ENCODE data around the gene SH3RF1.

Gene SH3RF1

GRCh38 chr4:169245061-169245460 is 25.7 kb downstream of the SH3RF1 start:
- H3K9me3 ChIP-seq (ENCODE audit: control insufficient read depth, low read length): no peaks in the 10 kb centered on the region

GRCh38 chr4:169243825-169244609 is 26.7 kb downstream of the SH3RF1 start:
- H3K4me3 ChIP-seq (ENCODE audit: low read length): no peak overlapping the region
- no peak overlapping the region for H3K9ac ChIP-seq (ENCODE audit: low read length)
- no peaks in the 10 kb centered on the region for H3K9me3 ChIP-seq (ENCODE audit: control insufficient read depth, low read length)
- H3K4me1 ChIP-seq (ENCODE audit: control insufficient read depth, insufficient read depth, low read length): peaks cover 24% of the 10 kb centered on the region
- no peaks in the 10 kb centered on the region for H3K27me3 ChIP-seq (ENCODE audit: control insufficient read depth, insufficient read depth, low read length)
- no peaks in the 10 kb centered on the region for H3K36me3 ChIP-seq (ENCODE audit: control insufficient read depth, insufficient read depth, low read length)

More at GRCh38 chr4:169245061-169245460, 25.7 kb downstream of the SH3RF1 start:
- no peak overlapping the region for H3K4me3 ChIP-seq (ENCODE audit: low read length)
- H3K9ac ChIP-seq (ENCODE audit: low read length): no peak overlapping the region
- H3K36me3 ChIP-seq (ENCODE audit: control insufficient read depth, insufficient read depth, low read length): no peaks in the 10 kb centered on the region
- peaks cover 34% of the 10 kb centered on the region for H3K4me1 ChIP-seq (ENCODE audit: control insufficient read depth, insufficient read depth, low read length)
- H3K27me3 ChIP-seq (ENCODE audit: control insufficient read depth, insufficient read depth, low read length): no peaks in the 10 kb centered on the region

GRCh38 chr4:169241464-169241863 is 29.3 kb downstream of the SH3RF1 start:
- H3K4me3 ChIP-seq (ENCODE audit: low read length): no peak overlapping the region
- H3K36me3 ChIP-seq (ENCODE audit: control insufficient read depth, insufficient read depth, low read length): no peaks in the 10 kb centered on the region
- H3K9me3 ChIP-seq (ENCODE audit: control insufficient read depth, low read length): no peaks in the 10 kb centered on the region
- H3K4me1 ChIP-seq (ENCODE audit: control insufficient read depth, insufficient read depth, low read length): peaks cover 31% of the 10 kb centered on the region
- H3K9ac ChIP-seq (ENCODE audit: low read length): no peak overlapping the region
- no peaks in the 10 kb centered on the region for H3K27me3 ChIP-seq (ENCODE audit: control insufficient read depth, insufficient read depth, low read length)

GRCh38 chr4:169239221-169239905 is 31.4 kb downstream of the SH3RF1 start:
- Histone ChIP-seq H3K9me3 (ENCODE audit: control insufficient read depth, low read length) (no peaks in the 10 kb centered on the region), H3K4me1 (ENCODE audit: control insufficient read depth, insufficient read depth, low read length) (peaks cover 30% of the 10 kb centered on the region), H3K27me3 (ENCODE audit: control insufficient read depth, insufficient read depth, low read length) (no peaks in the 10 kb centered on the region), H3K9ac (ENCODE audit: low read length) (no peak overlapping the region), H3K36me3 (ENCODE audit: control insufficient read depth, insufficient read depth, low read length) (no peaks in the 10 kb centered on the region), H3K4me3 (ENCODE audit: low read length) (no peak overlapping the region)

- no peak overlapping the region for H3K4me3 ChIP-seq (ENCODE audit: low read length)
- peaks cover 28% of the 10 kb centered on the region for H3K4me1 ChIP-seq (ENCODE audit: control insufficient read depth, insufficient read depth, low read length)
- H3K36me3 ChIP-seq (ENCODE audit: control insufficient read depth, insufficient read depth, low read length): no peaks in the 10 kb centered on the region
- H3K9me3 ChIP-seq (ENCODE audit: control insufficient read depth, low read length): no peaks in the 10 kb centered on the region
- no peaks in the 10 kb centered on the region for H3K27me3 ChIP-seq (ENCODE audit: control insufficient read depth, insufficient read depth, low read length)
- no peak overlapping the region for H3K9ac ChIP-seq (ENCODE audit: low read length)
These were observed 32.3 kb downstream of the SH3RF1 start for GRCh38 chr4:169238445-169238844.

- Histone ChIP-seq H3K9ac (ENCODE audit: low read length) (no peak overlapping the region), H3K4me1 (ENCODE audit: control insufficient read depth, insufficient read depth, low read length) (peaks cover 28% of the 10 kb centered on the region)
These were observed 33.7 kb downstream of the SH3RF1 start for GRCh38 chr4:169236873-169237626.

GRCh38 chr4:169236078-169236477 is 34.7 kb downstream of the SH3RF1 start:
- H3K4me3 ChIP-seq (ENCODE audit: low read length): no peak overlapping the region
- H3K4me1 ChIP-seq (ENCODE audit: control insufficient read depth, insufficient read depth, low read length): peaks cover 28% of the 10 kb centered on the region
- H3K27me3 ChIP-seq (ENCODE audit: control insufficient read depth, insufficient read depth, low read length): no peaks in the 10 kb centered on the region
- H3K9me3 ChIP-seq (ENCODE audit: control insufficient read depth, low read length): no peaks in the 10 kb centered on the region
- no peaks in the 10 kb centered on the region for H3K36me3 ChIP-seq (ENCODE audit: control insufficient read depth, insufficient read depth, low read length)
- no peak overlapping the region for H3K9ac ChIP-seq (ENCODE audit: low read length)

More at GRCh38 chr4:169236873-169237626, 33.7 kb downstream of the SH3RF1 start:
- no peaks in the 10 kb centered on the region for H3K36me3 ChIP-seq (ENCODE audit: control insufficient read depth, insufficient read depth, low read length)
- H3K27me3 ChIP-seq (ENCODE audit: control insufficient read depth, insufficient read depth, low read length): no peaks in the 10 kb centered on the region
- H3K4me3 ChIP-seq (ENCODE audit: low read length): no peak overlapping the region
- no peaks in the 10 kb centered on the region for H3K9me3 ChIP-seq (ENCODE audit: control insufficient read depth, low read length)

- no peaks in the 10 kb centered on the region for H3K9me3 ChIP-seq (ENCODE audit: control insufficient read depth, low read length)
These were observed 36.5 kb downstream of the SH3RF1 start for GRCh38 chr4:169234137-169234855.

GRCh38 chr4:169233691-169234090 is 37.1 kb downstream of the SH3RF1 start:
- H3K9me3 ChIP-seq (ENCODE audit: control insufficient read depth, low read length): no peaks in the 10 kb centered on the region
- no peak overlapping the region for H3K9ac ChIP-seq (ENCODE audit: low read length)
- H3K36me3 ChIP-seq (ENCODE audit: control insufficient read depth, insufficient read depth, low read length): no peaks in the 10 kb centered on the region
- H3K4me1 ChIP-seq (ENCODE audit: control insufficient read depth, insufficient read depth, low read length): peaks cover 26% of the 10 kb centered on the region
- no peak overlapping the region for H3K4me3 ChIP-seq (ENCODE audit: low read length)
- H3K27me3 ChIP-seq (ENCODE audit: control insufficient read depth, insufficient read depth, low read length): no peaks in the 10 kb centered on the region

More at GRCh38 chr4:169234137-169234855, 36.5 kb downstream of the SH3RF1 start:
- Histone ChIP-seq H3K4me3 (ENCODE audit: low read length) (no peak overlapping the region), H3K4me1 (ENCODE audit: control insufficient read depth, insufficient read depth, low read length) (peaks cover 28% of the 10 kb centered on the region), H3K9ac (ENCODE audit: low read length) (no peak overlapping the region), H3K27me3 (ENCODE audit: control insufficient read depth, insufficient read depth, low read length) (no peaks in the 10 kb centered on the region), H3K36me3 (ENCODE audit: control insufficient read depth, insufficient read depth, low read length) (no peaks in the 10 kb centered on the region)

- H3K4me3 ChIP-seq (ENCODE audit: low read length): no peak overlapping the region
- no peaks in the 10 kb centered on the region for H3K36me3 ChIP-seq (ENCODE audit: control insufficient read depth, insufficient read depth, low read length)
- H3K27me3 ChIP-seq (ENCODE audit: control insufficient read depth, insufficient read depth, low read length): no peaks in the 10 kb centered on the region
- H3K9me3 ChIP-seq (ENCODE audit: control insufficient read depth, low read length): no peaks in the 10 kb centered on the region
- H3K4me1 ChIP-seq (ENCODE audit: control insufficient read depth, insufficient read depth, low read length): peaks cover 7% of the 10 kb centered on the region
- no peak overlapping the region for H3K9ac ChIP-seq (ENCODE audit: low read length)
These were observed 39.0 kb downstream of the SH3RF1 start for GRCh38 chr4:169231647-169232262.

- Histone ChIP-seq H3K4me1 (ENCODE audit: control insufficient read depth, insufficient read depth, low read length) (peaks cover 26% of the 10 kb centered on the region), H3K36me3 (ENCODE audit: control insufficient read depth, insufficient read depth, low read length) (no peaks in the 10 kb centered on the region), H3K27me3 (ENCODE audit: control insufficient read depth, insufficient read depth, low read length) (no peaks in the 10 kb centered on the region), H3K4me3 (ENCODE audit: low read length) (no peak overlapping the region), H3K9me3 (ENCODE audit: control insufficient read depth, low read length) (no peaks in the 10 kb centered on the region), H3K9ac (ENCODE audit: low read length) (no peak overlapping the region)
These were observed 41.2 kb downstream of the SH3RF1 start for GRCh38 chr4:169229571-169230028.

Data from mucosa of stomach (tissue), 1 donor.